HG02642 (cell line): ENCODE results near the gene TBC1D24.

Experiments
- ATAC-seq: cut with Tn5 transposase; IDR thresholded peaks from one replicate; pipeline ENCODE4 v1.9.1; 2021; ENCODE audit warnings: mild to moderate bottlenecking; ENCODE audit not compliant: unreplicated experiment, poor library complexity

Gene TBC1D24

GRCh38 chr16:2449118-2449517 is 25.8 kb upstream of the TBC1D24 start:
- no peak for ATAC-seq

DNA sequence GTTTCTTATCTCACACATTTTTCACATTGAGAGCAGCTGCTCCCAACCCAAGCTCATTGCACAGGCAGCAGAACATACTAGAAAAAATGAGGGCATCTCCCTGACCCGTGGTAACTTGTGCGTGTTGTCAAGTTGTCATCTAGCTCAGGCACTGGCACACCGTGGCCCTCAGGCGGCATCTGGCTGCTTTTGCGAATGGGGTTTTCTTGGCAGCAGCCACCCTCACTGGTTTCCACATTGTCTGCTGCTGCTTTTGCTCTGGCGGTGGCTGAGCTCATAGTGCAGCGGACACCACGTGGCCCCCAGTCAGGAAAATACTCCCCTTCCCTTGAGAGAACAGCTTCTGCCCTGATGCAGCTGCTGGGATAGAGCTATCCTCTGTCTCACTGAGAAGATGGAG is 24.4 kb upstream of the TBC1D24 start:
- no peak for ATAC-seq

- ATAC-seq = no peak
Measured at GRCh38 chr16:2450975-2451381, 23.9 kb upstream of the TBC1D24 start.

- ATAC-seq = no peak
Measured at GRCh38 chr16:2451851-2452320, 23.0 kb upstream of the TBC1D24 start.

- no peak for ATAC-seq
Measured at GRCh38 chr16:2452650-2453049, 22.3 kb upstream of the TBC1D24 start.

DNA sequence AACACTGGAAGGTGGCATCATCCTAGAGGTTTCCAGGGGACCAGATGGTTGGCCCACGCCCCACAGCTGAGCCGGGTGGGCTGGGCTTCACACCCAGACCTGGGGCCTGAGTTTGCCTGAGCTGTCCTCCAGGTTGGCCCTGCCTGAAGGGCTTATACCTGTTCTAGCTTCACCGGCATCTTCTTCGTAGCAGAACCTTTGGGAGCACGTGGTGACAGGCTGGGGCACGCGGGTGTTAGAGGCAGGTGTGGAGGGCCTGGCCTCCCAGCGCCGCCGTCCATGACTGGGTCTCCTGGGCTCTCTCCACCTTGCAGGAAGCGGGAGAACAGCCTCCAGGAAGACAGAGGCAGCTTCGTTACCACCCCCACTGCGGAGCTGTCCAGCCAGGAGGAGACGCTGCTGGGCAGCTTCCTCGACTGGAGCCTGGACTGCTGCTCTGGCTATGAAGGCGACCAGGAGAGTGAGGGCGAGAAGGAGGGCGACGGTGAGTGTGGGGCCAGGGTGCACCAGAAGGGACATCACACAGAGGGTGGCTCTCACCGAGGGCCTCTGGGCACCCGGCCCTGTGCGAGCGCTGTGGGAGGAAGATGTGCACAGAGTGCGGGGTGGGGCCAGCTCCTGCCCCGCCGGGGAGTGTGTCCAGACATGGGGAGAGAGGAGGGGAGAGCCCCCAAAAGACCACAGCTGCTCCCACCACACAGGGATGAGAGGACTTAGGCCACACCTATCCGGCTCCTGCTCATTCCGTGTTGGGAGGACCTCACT is 19.7 kb upstream of the TBC1D24 start:
- ATAC-seq = no peak

DNA sequence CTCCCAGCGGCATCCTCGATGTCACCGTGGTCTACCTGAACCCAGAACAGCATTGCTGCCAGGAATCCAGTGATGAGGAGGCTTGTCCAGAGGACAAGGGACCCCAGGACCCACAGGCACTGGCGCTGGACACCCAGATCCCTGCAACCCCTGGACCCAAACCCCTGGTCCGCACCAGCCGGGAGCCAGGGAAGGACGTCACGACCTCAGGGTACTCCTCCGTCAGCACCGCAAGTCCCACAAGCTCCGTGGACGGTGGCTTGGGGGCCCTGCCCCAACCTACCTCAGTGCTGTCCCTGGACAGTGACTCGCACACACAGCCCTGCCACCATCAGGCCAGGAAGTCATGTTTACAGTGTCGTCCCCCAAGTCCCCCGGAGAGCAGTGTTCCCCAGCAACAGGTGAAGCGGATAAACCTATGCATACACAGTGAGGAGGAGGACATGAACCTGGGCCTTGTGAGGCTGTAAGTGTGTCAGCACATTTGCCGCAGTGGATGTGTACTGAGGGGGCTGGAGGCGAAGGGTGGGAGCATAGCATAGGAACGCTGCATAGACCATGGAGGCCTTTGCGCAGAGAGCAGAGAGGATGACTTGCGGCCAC is 18.3 kb upstream of the TBC1D24 start:
- ATAC-seq = no peak

DNA sequence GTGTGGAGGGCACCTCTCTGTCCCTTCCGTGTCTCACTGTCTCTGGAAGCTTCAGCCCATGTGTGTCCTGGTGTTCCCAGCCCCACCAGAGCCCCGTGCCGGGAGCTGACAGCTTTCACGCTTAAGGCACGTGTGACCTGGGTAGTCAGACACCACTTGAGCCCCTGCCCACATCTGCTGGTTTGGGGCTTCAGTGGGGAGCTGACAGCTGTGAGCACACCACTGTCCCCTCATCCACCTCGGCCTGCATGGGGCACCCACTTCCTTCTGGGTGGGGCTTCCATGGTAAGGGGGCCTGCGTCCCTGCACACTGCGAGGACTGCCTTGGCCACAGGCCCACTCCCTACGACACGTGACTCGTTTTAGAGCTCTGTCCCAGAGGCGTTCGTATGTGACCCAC is 17.7 kb upstream of the TBC1D24 start:
- no peak for ATAC-seq

GRCh38 chr16:2457946-2458345 is 17.0 kb upstream of the TBC1D24 start:
- ATAC-seq = no peak

DNA sequence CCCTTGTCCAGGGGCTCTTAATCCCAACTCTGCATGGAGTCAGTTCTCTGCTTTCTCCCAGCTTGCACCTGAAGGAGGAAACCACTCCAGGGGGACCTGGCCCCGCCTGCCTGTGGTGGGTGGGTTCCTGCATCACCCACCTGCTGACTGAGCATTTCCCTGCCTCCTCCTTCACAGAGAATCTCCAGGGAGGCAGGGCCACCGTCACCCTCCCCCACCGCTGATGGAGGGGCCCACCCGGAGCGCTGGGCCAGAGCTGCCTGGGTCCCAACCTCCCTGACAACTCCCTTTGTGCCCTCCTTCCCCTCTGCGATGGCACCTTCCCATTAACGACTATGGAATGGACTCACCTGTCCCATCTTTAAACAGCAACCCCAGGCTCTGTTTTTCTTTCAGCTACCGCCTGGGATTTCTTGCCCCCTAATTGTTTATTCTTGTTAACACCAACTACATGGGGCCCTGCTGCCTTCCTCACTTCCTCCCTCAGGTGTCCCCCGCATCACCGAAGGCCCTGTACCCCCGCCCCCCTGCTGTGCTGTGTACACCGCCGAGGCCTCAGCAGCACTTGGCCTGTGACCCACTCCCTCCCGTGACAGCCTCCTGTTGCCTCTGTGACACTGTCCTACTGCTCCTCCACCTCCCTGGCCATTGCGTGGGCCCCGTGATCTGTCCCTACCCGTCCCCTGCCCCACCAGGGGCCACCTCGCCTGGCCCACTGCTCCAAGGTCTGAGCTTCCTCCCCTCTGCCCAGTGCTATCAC is 15.9 kb upstream of the TBC1D24 start:
- no peak for ATAC-seq

GRCh38 chr16:2459647-2460390 is 15.1 kb upstream of the TBC1D24 start, which contains the start of gene TEDC2:
TSS of gene TEDC2 (plus strand) at chr16:2460109. CDS start at chr16:2460145, 36 bp downstream.
- ATAC-seq = peak; percentile 85

- ATAC-seq = no peak
Measured at GRCh38 chr16:2460391-2460713, 14.6 kb upstream of the TBC1D24 start.

DNA sequence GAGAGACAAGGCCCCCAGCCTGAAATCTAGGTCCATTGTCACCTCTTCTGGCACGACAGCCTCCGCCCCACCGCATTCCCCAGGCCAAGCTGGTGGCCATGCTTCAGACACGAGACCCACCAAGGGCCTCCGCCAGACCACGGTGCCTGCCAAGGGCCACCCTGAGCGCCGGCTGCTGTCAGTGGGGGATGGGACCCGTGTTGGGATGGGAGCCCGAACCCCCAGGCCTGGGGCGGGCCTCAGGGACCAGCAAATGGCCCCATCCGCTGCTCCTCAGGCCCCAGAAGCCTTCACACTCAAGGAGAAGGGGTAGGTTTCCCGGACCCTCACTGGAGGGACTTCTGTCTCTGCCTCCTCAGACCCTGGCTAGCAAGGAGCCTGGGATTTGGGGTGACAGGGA is 14.0 kb upstream of the TBC1D24 start:
- ATAC-seq = no peak

DNA sequence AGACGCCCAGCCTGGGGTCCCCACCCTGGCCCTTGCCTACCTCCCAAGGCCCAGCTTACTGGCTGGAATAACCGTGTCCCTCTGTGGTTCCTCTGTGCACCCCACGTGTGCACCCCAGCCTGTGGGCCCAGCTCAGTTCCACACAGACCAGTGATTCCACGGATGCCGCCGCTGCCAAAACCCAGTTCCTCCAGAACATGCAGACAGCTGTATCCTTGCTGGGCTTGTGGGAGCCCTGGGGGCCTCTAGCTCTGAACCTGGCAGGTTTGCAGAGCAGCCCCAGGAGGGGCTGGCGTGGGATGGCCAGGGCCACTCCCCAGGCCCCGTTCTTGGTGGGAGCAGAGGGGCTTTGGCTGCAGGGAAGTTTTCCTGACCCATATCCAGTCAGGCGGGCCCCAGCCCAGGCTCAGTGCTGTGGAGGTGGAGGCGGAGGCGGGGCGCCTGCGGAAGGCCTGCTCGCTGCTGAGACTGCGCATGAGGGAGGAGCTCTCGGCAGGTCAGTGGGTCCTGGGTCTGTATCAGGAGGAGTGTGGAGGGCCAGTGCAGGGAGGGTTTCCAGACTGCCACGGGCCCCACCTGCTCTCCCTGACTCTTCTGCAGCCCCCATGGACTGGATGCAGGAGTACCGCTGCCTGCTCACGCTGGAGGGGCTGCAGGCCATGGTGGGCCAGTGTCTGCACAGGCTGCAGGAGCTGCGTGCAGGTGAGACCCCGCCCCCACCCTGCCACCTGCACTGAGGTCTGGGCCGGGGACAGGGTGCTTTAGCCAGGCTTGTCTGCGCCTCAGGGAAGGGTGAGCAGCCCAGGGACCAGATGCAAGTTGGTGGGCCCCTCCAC is 12.7 kb upstream of the TBC1D24 start:
- ATAC-seq = no peak

DNA sequence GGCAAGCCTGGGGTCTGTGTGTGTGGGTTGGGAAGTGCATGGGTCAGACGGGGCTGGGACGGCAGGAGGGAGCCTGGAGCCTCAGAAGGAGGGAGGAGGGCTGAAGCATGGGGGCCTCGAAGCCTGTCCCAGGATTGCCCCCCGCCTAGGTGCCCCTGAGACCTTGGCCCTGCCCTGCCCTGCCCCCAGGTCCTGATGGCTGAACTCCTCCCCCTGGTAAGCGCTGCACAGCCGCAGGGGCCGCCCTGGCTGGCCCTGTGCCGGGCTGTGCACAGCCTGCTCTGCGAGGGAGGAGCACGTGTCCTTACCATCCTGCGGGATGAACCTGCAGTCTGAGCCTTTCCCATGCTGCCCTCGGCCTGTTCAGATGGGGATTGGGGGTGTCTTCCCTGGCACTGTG is 10.6 kb upstream of the TBC1D24 start:
- no peak for ATAC-seq

- ATAC-seq = no peak
Measured at GRCh38 chr16:2465653-2466415, 9.1 kb upstream of the TBC1D24 start.

DNA sequence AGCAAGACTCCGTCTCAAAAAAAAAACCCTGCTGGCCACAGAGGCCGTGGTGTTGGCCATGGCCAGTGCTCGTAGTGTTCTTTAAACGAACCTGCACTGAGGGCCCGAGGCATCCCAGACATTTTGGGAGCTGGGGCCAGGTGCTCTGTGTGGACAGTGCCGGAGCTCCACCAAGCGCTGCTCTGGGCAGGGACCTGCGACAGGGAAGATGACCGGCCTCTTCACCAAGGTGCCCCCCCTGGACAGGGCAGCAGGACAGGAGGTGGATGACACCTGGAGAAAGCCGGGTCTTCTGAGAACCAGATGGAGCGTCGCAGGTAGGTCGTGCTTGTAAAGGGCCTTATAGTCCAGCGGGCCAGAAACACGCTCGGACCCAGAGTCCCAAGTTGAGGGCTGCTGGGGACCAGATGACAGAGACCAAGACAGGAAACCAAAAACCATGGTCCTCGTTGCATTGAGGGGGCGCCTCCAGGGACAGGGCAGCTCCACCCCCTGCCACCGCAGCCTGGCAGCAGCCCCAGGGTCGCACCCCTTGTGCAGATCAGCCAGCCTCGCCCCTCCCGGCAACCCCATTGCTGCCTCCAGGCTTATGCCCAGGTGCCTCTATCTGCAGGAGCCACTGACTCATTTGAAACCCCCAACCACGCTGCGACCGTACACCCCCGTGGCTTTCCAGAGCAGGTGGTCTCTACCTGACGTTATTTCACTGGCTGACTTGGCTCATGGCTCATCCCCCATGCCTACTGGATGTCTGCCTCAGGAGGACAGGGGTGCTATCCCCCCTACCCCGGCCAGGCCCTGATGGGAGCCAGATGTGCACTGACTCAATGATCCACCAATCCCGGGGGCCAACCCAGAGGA is 8.0 kb upstream of the TBC1D24 start:
- ATAC-seq = no peak

DNA sequence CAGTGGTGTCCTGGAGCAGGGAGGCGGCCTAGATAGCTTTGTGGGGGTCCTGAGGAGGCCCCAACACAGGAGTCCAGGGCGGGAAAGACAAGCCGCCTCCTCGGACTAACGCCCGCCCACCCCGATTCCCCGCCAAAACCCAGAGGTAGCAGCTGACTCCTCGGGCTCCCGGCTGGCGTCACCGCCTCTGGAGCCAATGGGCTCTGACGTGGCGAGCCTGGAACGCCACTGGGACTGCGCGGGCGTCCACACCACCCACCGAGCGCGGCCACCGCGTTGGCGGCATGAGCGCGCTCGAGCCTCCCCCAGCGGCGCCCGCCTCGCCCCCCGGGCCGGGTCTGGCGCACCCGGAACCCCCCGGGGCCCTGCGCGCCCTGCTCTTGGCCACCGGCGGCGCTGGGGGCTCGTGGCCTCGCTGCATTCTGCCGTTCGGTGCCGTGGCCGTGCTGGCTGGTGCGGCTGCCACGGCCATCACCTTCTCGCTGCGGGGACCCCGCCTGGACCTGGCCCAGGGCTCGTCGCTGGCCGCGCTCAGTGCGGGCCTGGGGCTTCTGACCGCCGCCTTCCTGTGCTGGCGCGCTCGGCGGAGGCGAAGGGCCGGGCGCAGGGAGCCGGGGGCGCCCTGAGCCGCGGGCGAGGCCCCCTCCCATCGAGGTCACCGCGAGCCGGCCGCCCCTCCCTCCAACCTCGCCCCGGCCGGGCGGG is 7.2 kb upstream of the TBC1D24 start:
- no peak for ATAC-seq
